CD4-positive, alpha-beta T cell treated with Interleukin-4 for 1 hour (primary cell): ENCODE results near the gene CCT7.
A peak's percentile ranks its signal among the peaks of the same experiment; 100 is the strongest.

ENCODE experiments used
- DNase-seq, 2 donors: peaks; one replicate each; pipeline ENCODE4 v3.0.0-alpha.2; 2020 to 2022

The CCT7 gene

GRCh38 chr2:73227086-73227485 lies 7.0 kb upstream of the CCT7 start:
- no peak for DNase-seq

GRCh38 chr2:73228631-73229030 lies 5.5 kb upstream of the CCT7 start:
- no peak for DNase-seq

- peak in 1 of 2 donors; percentile 22 for DNase-seq
Observed at GRCh38 chr2:73232403-73233153, 1.5 kb upstream of the CCT7 start.

- DNase-seq: peak; percentile 97 to 98
Observed at GRCh38 chr2:73233154-73233931, 765 bp upstream of the CCT7 start, which contains the start of gene PRADC1. PRADC1 (minus strand) TSS chr2:73233239; CDS start chr2:73233160, 79 bp downstream.

GRCh38 chr2:73235315-73236028 lies 1.4 kb downstream of the CCT7 start:
- peak in 1 of 2 donors; percentile 20 for DNase-seq

- no peak for DNase-seq
Observed at GRCh38 chr2:73237168-73237567, 3.1 kb downstream of the CCT7 start.

- DNase-seq: no peak
Observed at GRCh38 chr2:73238149-73238548, 4.0 kb downstream of the CCT7 start.

GRCh38 chr2:73238976-73239375 lies 4.9 kb downstream of the CCT7 start:
- no peak for DNase-seq

- DNase-seq: no peak
Observed at GRCh38 chr2:73239776-73240175, 5.7 kb downstream of the CCT7 start.

GRCh38 chr2:73243884-73244570 lies 9.9 kb downstream of the CCT7 start:
- no peak for DNase-seq

- DNase-seq: no peak
Observed at GRCh38 chr2:73244580-73244979, 10.5 kb downstream of the CCT7 start.

GRCh38 chr2:73246850-73247249 lies 12.7 kb downstream of the CCT7 start:
- DNase-seq: no peak

- DNase-seq: no peak
Observed at GRCh38 chr2:73249636-73250035, 15.5 kb downstream of the CCT7 start.

GRCh38 chr2:73250872-73251846 lies 17.1 kb downstream of the CCT7 start:
- DNase-seq: no peak

GRCh38 chr2:73252238-73253027 lies 18.3 kb downstream of the CCT7 start:
- DNase-seq: no peak

GRCh38 chr2:73253400-73253799 lies 19.3 kb downstream of the CCT7 start:
- no peak for DNase-seq

- DNase-seq: peak in 1 of 2 donors; percentile 35
Observed at GRCh38 chr2:73253901-73254300, 19.8 kb downstream of the CCT7 start.

- no peak for DNase-seq
Observed at GRCh38 chr2:73254343-73255006, 20.4 kb downstream of the CCT7 start.

- no peak for DNase-seq
Observed at GRCh38 chr2:73255007-73255644, 21.0 kb downstream of the CCT7 start.
